ENCODE data around the gene SHISA8.

SHISA8 gene

DNA sequence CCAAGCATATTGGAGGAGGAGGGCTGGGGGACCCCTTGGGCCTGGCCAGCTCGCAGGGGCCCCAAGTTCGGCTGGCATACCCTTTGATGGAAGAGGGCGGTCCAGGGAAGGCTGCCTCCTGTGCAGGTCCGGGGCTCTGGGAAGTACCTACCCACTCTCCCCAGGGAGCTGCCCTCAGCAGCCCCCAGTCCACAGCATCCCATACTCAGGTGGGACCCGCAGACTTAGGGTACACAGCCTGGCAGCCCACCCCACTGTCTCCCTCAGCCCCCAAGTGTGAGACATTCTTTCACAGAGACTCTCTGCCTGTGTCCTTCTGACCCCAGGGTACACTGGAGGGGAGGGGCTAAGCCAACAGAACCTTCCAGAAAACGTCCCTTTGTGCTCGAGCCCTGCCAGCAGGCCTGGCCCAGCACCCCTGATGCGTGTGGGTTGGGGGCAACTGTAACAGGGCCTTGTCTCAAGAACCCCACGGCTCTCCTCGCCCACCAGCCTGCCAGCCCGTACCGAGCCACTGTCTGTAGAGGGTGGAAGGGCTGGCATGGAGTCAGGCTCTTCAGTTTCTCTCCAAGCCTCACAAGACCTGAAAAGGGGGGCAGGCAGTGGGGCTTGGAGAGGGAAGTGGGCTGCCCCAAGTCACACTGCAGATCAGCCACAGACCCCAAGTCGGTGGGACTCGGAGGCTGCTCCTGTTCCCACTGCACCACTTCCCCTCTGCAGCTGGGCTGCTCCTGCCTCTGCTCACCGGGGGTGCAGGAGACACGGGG lies 18.7 kb upstream of the SHISA8 start:
- DNase-seq (ENCODE audit: low read depth in 2 of 2), result no peak

DNA sequence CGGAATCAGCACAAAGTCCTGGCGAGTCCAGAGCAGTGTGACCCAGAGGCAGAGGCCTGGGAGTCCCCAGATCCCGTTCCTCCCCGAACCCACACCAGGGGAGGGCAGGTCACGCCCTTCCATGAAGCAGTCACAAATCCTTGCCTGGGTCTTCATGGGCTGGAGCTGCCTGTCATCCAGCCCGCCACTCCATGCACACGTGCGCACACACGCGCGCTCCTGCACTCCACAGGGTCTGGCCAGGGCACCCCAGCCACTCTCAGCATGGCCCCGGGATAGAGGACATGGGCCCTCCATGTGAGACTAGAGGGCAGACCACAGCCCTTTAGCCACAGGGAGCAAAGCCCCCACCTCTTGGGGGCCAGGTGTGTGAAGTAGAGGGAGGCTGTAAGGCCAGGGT lies 17.5 kb upstream of the SHISA8 start:
- no peak for DNase-seq (ENCODE audit: low read depth in 2 of 2)

DNA sequence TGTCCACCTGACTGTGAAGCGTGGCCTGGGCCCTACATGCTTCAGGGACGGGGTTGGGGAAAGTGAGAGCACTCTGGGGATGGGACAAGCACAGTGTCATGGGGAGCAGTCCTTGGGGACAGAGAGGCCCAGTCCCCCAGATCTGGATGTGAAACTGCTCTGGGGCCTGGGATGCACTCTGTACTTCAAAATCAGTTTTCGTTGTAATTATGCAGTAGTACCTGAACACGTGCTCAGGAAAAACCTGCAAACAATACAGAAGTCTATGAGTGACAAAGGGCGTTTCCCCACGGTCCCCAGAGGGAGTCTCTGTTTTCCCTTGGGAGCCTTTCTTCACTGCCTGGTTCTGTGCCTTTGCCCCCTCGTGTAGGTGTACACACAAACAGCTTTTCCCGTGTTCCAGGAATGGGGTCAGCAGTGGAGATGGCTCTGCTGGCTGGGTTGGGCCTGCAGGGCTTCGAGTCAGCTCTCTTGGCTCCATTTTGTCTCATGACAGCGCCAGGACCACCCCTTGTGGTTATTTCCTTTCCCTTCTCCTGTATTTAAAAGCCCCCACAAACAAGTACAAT lies 16.9 kb upstream of the SHISA8 start:
- DNase-seq (ENCODE audit: low read depth in 2 of 2), result no peak

DNA sequence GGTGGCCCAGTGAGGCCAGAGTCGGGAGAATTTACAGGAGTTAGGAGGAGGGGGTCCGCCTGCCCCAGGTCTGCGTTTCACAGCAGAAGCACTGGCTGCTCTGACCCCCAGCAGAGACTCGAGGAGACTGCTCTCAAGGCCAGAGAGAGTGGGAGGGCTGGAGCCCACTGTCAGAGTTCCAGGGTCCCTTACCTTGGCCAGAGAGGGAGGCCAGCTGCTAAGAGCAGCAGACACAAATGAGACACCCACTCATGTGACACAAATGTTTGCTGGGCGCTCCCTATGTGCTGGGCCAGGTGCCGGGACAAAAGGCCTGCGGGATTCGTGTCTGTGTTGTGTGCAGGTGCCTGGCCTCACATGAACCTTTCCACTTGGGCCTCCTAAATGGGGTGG lies 14.5 kb upstream of the SHISA8 start:
- DNase-seq (ENCODE audit: low read depth in 2 of 2), result no peak

DNA sequence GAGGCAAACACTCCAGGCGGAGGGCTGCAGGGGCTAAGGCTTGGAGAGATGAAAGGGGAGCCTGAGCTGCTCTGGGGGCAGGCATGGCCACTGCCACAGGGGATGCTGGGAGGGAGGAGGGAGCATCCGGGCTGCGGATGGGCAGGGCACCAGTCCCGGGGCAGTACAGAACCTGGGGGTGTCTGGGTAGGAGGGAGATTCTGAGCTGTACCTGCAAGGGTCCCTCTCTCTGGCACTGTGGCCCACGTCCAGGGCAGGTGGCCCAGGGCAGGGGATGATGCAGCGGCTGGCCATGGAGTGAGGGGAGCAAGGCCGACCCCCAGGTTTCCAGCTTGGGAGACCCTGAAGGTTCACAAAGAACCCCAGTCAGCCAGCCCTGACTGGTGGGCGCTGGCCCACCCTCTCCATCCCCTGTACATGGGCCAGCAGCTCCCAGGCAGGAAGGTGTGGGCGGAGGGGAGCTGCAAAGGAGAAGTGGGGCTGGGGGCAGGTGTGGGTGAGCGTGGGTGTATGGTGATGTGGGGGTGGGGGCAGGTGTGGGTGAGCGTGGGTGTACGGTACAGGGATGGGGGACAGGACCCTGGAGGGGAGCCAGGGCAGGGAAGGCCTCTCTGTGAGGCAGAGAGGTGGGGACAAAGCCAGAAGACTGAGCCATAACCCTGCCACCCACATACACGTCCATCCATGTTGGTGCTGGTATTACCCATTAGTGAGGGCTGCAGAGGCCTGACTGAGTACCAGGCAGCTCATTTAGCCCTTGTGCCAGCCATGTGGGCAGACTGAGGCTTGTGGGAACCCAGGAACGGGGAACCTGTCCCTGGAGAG lies 13.9 kb upstream of the SHISA8 start:
- DNase-seq (ENCODE audit: low read depth in 2 of 2), result no peak

DNA sequence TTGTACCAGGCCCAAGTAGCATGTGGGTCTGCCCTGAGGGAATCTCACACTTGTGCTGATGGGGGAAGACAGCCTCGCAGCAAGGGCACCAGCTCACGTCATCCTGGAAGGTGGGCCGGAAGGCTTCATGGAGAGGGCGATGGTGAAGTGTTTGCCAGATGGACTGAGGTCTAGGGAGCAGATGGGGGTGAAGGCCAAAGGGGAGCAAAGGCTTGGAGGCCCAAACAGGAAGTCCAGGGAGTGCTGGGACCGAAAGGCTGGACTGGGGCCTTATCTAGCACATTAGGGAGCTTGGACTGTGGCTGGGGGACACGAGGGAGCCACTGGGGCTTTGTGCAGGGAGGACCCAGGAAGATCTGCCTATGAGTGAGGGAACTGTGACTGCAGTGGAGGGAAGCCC lies 12.9 kb upstream of the SHISA8 start:
- DNase-seq (ENCODE audit: low read depth in 2 of 2), result no peak

DNA sequence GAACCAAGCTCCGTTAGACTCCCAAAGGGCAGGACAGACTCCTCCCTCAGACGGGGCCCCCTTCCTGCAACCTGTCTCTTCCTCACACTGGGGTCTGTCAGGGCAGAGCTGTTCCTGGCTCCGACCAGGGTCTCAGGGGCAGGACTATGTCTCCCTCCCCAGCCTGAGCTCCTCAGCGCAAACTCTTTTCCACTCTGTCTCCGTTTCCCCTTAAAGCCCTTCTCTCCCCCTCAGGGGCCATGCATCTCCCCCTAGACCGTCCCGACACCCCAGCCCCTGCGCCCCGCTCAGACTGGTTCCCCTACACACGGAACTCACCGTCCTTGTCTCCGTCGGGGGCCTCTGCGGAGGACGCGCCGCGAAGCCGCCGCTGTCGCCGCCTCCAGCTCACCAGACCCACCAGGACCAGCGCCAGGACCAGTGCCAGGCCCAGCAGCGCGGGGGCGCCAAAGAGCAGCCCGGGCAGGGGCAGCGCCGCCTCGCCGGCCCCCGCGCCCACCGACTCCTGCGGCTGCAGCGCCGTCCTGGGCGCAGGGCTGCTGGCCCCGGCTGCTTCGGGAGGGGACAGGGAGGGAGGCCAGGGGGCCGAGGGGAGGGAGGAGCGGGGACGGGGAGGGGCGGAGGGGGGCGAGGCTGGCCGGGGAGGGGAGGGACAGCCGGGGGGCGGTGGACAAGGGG lies 11.0 kb upstream of the SHISA8 start:
- DNase-seq (ENCODE audit: low read depth in 2 of 2), result peak; percentile 51 to 59

DNA sequence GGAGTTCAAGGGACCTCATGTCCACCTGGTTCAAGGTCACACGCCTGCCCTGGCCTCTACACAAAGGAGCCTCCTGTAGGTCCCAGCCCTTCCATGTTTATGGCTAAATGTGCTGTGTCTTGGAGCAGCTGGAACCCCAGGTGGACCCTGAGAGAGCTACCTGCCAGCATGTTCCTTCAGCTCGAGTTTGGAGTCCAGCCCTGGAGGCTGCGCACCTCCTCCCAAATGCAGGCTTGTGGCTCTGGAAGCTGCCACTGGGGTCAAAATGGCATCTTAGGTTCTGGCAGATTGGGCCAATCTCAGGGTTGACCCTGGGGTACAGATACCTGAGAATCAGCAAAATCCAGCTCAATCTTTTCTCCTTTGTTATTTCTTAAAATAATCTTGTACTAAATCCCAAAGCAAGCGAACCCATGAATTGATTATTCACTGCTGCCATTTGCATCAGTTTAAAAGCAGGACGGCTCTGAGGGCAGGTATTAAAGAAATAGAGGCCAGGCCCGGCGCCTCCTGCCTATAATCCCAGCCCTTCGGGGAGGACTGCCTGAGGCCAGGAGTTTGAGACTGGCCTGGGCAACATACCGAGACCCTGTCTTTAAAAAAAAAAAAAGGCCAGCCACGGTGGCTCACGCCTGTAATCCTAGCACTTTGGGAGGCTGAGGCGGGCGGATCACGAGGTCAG lies 8.9 kb upstream of the SHISA8 start:
- no peak for DNase-seq (ENCODE audit: low read depth in 2 of 2)

DNA sequence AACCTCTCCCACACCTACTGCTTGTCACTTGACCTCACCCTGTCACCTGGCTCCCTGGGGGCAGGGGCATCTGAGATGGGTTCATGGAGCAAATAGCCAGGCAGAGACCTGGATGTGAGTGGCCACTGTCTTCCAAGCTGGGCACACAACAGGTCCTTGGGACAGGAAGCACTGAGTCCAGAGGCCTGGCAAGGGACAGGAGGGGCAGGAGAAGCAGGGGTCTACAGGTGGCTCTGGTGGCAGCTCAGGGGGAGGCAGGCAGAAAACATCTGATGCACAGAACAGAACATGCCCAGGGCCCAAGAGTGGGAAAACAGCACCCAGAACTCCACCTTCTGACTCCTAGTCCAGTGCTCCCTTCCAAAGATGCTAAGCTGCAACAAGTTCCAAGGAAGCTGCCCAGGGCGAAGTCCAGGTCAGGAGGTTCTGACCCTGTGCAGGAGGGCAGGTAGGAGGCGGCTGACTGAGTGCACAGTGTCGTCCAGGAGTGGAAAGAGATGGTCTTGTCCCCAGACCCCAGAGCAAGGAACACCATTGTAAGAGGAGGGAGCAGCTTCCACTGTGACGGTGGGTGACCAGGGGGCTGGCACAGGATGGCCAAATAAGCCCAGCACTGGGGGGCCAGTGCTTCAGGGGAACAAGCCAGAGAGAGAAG lies 8.2 kb upstream of the SHISA8 start:
- DNase-seq (ENCODE audit: low read depth in 2 of 2), result no peak

DNA sequence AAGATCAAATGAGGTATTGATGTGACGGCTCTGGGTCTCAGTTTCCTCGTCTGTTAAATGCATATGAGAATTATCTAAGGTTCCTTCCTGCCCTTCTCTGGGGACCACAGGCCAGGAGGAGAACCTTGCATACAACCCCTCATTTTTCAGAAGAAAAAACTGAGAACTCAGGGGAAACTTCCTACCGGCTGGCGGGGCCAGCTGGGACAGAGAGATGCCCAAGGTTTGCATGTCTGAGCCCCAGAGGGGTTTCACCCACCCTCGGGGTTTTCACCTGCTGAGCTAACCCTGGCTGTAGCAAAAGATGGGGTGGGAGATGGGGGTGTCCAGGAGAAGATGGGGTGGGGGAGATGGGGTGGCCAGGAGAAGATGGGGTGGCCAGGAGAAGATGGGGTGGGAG lies 7.5 kb upstream of the SHISA8 start:
- no peak for DNase-seq (ENCODE audit: low read depth in 2 of 2)

DNA sequence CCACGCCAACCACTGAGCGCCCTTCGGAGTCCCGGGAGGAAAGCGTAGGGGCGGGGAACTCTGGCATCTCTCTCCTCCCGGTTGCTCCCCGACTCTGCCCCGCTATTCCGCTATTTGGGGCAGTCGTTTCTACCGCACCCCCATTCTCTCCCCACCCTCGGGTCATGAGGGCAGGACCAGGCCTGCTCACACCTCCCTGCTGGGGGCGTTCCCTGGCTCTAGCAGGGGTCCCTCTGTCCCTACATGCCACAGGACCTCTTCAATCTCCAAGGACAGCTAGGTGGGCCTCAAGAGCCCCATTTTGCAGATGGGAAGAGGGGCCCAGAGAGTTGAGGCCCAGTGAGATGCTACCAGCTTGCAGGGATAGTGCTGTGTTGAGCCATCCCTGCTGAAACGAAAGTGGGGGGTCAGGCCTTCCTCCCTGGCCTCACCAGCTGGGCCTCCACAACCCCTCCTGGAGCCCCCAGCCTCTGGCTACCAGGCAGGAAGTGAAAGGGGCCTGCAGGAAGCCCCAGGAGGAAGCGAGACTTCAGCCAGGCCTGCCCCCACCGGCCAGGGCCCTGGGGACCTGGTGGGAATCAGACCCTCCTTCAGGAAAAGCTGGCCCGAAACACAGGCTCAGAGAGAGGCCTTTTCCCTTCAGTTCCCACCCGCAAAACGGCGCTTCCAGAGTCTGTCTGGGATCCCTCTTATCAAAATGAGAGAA lies 5.5 kb upstream of the SHISA8 start:
- no peak for DNase-seq (ENCODE audit: low read depth in 2 of 2)

DNA sequence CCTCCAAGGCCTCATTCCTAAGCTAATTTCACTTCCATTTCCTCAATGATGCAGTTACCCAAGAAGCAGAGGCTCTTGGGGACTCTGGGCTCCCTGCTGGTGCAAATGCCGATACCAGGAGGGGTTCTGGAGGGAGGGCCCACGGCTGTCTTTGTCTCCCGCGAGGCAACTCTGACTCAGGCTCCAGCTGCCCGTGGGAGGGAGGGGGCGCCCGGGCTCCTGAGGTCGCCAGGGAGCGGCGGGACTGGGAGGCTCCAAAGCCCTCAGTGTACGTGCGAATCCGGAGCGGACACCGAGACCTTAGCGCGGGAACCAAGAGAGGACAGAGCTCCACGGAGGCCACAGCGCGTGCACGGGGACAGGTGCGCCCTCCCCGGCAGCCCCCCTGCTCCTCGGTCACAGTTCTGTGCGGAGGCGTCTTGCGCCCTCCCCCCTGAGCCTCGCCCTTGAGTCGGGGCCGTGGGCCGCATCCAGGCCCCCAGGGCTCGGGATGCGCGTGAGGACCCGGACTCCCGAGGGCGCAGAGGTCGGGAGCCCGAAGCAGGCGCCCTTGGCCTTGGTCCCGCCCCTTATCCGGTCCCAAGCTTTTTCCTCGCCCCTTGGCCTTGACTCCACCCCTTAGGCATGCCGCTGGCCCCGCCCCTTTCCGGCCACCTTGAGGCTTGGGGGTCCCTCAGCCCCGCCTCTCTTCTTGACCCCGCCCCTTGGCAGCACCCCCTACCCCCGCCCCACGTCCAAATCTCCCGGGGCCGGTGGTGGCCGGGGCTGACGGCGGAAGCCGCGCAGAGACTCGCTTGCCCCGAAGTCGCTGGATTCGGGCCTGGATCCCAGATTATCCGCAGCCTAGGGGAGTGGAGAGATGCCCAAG lies 4.7 kb upstream of the SHISA8 start:
- DNase-seq (ENCODE audit: low read depth in 2 of 2), result peak in 1 of 2 donors; percentile 24

DNA sequence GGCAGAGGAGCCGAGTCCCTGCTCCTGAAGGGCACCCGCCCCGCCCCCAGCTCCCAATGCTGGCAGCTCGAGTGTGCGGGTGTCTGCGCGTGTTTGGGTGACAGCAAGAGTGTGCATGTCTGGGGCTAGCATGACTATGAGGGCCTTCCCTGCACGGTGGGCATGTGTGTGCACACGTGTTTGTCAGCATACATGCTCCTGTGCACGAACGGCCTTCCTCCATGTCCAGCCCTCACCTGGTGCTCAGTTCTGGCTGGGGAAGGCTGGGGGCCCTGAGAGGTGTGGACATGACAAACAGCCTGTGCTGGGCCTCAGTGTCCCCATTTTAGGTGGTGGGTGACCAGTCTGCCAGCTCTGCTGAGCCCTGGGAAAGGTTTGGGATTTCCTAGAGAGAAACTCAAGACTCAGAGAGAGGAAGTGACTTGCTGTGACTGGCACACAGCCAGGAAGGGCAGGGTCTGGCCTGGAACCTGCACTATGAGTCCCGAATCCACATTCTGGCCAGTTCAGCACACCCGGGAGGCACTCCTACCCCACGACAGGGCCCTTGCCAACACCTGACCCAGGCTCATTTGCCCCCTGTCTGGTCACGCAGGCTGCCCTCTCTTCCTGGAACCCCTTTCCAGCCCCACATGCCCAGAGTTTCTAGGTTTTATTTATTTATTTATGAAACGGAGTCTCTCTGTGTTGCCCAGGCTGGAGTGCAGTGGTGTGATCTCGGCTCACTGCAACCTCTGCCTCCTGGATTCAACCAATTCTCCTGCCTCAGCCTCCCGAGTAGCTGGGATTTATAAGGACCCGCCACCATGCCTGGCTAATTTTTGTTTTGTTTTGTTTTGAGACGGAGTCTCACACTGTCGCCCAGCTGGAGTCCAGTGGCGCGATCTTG lies 3.3 kb upstream of the SHISA8 start:
- no peak for DNase-seq (ENCODE audit: low read depth in 2 of 2)

DNA sequence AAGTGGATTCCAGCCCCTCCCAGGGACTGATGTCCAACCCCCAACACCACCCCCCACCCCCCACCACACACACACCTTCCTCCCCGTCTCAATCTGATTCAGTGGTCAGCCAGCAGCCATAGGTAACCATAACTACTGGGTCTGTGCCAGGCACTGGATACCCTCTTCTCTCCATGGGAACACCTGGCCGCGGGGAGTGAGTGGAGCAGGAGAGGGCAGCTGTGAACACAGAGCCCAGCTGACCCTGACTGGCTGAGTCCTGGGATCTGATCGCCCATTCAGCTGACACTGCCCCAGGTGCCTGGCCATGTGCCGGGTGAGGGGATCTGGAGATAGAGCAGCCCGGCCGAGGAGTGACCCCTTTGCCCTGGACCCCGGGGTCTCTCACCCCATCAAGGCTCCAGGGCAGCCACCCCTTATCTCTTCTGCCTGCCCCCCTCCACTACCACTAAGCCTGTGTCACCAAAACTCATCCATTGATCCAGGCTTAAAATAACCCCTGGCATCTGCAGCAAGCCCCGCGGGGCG lies 2.6 kb upstream of the SHISA8 start:
- DNase-seq (ENCODE audit: low read depth in 2 of 2), result no peak

DNA sequence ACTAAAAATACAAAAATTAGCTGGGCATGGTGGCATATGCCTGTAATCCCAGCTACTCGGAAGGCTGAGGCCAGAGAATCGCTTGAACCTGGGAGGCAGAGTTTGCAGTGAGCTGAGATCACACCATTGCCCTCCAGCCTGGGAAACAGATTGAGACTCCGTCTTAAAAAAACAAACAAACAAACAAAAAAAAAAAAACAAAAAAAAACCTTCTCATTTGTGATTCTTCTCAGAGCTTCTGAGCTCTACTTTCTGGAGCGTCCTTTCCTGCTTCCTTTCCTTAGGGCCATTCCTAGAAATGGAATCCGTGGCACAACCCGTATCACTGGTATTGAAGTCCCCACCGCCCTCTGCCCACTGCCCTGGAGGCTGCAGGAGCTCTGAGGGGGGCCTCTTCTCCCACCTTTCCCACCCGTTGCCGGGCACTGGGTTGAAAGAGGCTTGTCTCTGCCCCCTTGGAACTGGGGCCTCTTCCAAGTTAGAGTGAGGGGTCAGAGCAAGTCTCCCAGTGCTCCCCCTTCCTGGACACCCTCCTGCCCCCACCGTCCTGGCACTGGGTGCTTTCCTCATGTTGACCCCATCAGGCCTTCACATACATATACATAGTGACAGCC lies 2.0 kb upstream of the SHISA8 start:
- DNase-seq (ENCODE audit: low read depth in 2 of 2), result no peak

DNA sequence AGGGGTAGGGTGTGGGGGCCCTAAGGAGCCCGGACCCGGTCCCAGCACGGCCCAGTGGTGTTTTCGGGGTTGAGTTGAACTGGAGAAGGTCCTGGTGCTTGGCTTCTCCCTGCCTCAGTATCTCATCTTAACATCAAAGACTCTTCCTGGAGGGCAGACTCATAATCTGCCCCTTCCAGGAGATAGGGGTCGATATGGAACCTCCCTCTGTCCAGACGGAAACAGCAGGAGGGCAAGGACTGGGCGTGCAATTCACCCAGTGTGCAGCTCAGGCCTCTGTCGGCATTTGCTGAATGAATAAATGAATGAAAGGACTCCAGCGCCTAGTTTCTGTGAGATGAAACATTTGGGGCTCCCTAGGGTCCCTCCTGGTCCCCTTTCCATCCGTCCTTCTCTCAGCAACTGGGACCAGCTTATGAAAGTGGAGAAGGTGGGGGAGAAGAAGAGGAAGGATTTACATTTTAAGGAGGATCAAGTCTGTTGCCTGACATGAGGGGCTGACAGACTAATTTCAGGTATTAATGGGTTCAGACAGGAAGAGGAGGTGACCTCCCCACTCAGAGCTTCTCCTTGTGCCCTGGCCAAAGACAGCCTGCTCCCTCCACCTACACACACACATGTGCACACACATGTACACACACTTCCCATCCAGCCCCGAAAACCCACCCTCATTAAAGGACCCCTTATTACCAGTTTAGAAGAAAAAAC lies 1.1 kb upstream of the SHISA8 start:
- no peak for DNase-seq (ENCODE audit: low read depth in 2 of 2)

DNA sequence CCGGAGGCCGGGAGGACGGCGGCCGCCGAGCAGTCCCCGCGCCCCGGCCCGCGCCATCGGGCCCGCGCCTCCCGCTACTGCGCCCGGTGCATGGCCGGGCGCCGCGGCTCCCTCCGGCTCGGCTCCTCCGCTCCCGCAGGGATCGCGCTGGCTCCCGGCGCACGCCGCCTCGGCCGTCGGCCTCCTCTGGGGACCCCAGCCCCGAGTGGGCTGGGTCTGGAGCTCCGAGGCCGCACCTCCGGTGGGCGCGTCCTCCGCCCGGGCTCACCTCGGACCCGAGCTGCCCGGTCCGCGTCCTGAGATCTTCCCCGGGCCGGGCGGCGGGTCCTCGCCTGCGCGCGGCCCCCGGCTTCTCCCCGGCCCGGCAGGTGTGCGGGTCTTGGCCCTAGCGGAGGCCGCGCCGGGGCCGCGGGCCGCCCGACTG lies 251 bp downstream of the SHISA8 start:
- no peak for DNase-seq (ENCODE audit: low read depth in 2 of 2)

Measured in stimulated activated CD8-positive, alpha-beta memory T cell treated with anti-CD3 and anti-CD28 coated beads, Interleukin-7, amount 100 ng/mL, for 1 hour (primary cell).